COLO829 (cell line): ENCODE results near the gene HSPA12B.

Source experiments
- DNase-seq: peaks from one replicate; pipeline ENCODE4 v3.0.0; 2012; ENCODE audit warnings: low spot score

The HSPA12B gene

GRCh38 chr20:3767110-3767426, 34.6 kb downstream of the HSPA12B start:
- DNase-seq, result no peak

- DNase-seq, result peak; percentile 99
These were observed 35.2 kb downstream of the HSPA12B start, which contains the start of gene ADISSP for GRCh38 chr20:3767427-3768341. Gene ADISSP, minus strand, starts transcription at chr20:3767753. Its CDS starts 7,653 bp downstream, at chr20:3760100.

DNA sequence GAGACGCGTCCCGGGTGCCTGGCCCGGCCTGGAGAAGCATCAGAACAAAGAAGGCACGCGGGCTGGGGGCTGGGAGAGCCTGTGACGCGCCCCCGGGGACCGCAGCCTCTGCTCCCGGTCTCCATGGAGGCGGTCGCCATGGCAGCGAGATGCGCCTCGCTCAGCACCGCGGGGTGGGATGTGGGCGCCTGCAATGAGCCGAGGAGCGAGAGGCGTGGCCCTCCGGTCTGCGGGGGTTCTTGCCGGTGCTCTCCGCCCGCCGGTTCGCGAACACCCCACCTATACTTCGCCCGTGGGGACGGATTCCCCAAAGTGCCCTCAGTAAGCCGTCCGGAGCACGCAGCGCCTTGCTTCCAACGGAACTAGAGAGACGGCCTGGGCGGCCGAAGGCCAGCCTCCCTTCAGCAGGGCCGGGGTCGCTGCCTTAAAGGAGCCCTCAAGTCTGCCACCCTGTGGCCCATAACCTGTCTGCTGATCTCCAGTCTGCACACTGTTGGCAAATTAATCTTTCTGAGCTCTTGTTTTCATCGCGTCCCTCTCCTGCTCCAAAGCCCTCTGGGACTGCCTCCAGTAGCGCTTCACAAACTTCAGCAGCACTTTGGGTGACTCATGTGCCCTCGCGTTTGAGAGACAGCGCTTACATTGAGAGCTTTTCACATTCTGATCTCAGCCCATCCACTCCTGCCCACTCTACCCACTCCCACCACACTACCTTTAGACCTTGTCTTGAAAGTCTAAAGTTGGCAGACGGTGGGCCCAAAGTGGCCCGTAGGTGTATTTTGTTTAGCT, 36.1 kb downstream of the HSPA12B start:
- peak; percentile 80 for DNase-seq

GRCh38 chr20:3771552-3772058, 39.1 kb downstream of the HSPA12B start:
- no peak for DNase-seq

- no peak for DNase-seq
These were observed 43.1 kb downstream of the HSPA12B start for GRCh38 chr20:3775457-3776108.

DNA sequence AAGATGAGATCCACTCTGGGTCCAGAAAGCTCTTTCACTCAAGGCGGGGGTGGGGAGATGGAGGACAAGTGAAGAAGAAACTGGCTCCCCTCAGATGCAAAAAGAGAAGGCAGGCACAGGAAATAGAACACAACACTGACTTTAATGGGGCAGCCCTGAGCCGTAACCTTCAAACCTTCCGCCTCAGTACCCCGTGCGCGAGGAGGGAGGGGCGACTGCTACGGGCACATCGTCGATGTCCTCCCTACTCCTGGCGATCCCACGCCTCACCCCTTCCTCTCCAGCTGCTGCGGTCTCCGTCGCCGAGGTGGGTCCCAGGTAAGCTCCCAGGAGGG, 44.9 kb downstream of the HSPA12B start:
- no peak for DNase-seq

DNA sequence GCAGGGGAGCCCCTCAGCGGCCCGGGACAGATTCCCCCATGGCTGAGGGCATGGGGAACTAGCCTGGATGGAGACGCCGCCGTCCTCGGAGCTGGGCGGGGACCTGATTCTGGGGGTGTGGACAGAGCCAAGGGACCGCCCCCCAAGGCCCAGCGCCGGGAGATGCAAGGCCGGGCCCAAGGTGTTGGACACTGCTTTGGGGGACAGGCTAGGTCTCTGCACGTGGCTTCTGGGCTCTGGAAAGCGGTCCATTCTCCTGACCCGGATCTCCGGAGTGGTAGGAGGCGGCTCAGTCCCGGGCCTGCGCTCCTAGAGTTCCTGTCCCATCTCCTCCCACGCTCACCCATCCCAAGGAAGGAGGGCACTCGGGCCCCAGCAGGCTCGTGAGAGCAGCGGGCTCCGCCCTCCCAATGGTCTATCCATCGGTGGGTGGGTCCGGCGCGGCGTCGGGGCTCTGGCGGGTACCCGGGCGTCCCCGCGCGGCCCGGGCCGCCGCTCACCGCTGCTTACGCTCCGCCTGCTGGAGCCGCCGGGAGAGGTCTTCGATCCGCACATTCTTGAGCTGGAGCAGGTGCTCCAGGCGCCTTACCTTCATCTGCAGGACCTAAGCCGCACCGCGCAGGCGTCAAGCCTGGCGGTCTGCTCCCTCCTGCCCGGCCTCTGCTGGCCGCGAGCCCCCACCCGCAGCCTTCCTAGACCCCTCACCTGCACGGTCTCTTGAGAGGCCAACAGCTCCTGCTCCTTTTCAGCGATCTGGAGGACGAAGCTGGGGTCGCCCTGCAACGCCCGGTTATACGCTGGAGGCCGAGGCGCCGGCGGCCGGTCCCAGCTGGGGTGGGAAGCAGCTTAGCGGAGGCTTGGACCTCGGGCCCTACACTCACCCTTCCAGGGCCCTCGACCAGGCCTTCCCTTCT, 45.5 kb downstream of the HSPA12B start:
- peak; percentile 85 for DNase-seq

GRCh38 chr20:3778976-3779375, 46.5 kb downstream of the HSPA12B start:
- DNase-seq, result no peak

GRCh38 chr20:3781153-3781910, 48.8 kb downstream of the HSPA12B start, which contains the start of gene SPEF1:
Gene SPEF1, minus strand, starts transcription at chr20:3781448. Its CDS starts 161 bp downstream, at chr20:3781287.
- DNase-seq, result peak; percentile 100

DNA sequence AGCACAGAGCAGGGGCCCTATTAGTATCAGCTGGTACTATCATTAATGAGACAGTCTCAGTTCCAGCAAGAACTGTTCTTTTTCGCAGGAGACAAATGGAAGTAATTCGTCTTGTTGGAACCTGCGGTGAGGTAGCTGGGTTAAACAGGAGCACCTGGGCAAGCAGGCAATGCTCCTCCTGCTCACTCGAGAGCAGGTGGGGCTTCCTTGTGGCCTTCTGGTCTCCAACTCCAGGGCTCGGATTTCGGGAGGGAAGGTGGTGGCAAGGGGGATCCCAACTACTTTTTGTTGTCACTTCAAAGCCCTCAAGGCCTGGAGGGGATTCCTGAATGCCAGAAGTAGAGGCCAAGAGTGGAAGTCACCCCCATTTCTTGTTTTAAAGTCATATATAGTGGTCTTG, 50.1 kb downstream of the HSPA12B start:
- no peak for DNase-seq

DNA sequence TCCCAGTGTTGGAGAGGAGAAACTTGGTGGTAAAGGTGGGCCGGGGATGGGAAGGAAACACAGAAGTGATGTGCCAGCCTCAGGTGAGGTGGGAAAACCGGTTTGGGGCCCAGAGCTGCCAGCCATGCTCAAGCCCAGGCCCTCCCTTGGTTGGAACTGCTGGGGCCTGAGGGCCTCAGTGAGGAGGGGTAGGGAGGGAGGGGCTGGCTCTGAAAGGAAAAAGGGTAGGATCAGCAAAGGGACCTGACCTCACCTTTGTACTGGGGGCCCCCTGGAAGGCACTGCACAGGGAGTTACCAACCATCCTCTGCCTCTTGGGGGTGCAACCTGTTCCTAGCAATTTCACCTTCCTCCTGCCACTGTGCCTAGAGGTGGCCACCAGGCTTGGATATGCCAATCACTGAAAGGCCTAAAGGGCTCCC, 50.6 kb downstream of the HSPA12B start:
- DNase-seq, result no peak

DNA sequence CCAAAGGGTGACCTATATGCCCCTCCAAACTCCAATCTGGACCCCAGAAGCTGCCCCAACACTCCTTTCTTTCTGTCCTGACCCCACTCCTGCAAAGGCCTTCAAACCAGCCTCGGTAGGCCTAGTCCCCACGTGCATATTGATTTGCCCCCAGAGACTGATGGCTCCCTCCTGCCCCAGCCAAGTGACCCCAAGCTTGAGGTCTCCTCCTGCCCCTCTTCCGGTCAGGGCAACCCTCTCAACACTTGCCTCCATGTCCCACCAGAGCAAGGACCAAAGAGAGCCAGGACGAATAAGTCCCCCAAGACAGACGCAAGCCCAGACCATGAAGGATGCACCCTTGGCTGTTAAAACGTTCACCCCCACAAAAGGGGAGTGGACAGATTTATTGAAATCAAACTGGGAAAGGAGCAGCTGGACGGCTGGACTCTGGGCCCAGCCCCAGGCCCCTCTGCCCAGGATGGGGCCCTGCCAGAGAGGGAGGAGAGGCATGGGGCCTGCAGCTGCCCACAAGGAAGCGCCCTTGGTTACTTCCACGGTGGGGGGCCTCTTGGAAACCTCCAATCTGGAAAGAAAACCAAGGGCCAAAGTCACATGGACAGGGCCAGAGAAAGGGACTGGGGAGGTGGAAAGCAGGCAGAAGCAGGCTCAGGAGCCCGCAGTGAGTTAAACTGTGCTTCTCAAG, 51.2 kb downstream of the HSPA12B start:
- no peak for DNase-seq

- no peak for DNase-seq
These were observed 51.9 kb downstream of the HSPA12B start for GRCh38 chr20:3784216-3784853.

DNA sequence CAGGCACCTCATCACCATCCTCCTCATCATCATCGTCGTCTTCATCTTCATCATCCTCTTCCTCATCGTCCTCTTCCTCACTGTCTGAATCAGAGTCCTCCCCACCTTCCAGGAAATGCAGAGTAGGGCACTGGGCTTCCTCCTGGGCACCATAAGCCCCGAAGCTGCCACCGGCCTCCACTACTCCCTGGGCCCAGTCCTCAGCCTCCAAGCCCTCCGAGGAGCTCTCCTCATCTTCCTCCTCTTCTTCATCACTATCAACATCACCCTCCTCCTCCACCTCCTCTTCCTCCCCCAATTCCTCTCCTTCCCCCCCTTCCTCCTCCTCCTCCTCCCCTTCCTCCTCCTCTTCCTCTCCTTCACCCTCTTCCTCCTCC, 52.4 kb downstream of the HSPA12B start:
- DNase-seq, result no peak

- no peak for DNase-seq
These were observed 53.0 kb downstream of the HSPA12B start for GRCh38 chr20:3785240-3786125.

DNA sequence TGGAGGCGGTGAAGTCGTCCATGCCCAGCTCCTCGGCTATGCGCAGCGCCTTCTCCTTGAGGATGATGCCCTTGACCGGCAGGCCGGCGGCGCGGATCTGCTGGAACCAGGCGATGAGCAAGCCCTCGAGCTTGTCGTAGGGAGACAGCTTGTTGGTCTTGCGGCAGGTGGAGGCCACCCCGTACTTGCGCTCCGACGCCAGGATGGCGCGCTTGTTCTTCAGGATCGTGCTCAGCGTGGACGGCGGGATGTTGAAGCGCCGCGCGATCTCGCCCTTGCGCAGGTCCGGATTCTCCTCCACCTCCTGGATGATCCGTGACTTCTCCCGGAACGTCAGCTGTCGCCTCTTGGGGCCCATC, 53.6 kb downstream of the HSPA12B start:
- no peak for DNase-seq

GRCh38 chr20:3786665-3787323, 54.3 kb downstream of the HSPA12B start, which contains the start of gene CENPB:
Gene CENPB, minus strand, starts transcription at chr20:3786740. Its CDS starts 257 bp downstream, at chr20:3786483.
- DNase-seq, result peak; percentile 92
